Measurements from ENCODE around the gene NPAS2. TPM values are rescaled to one million over a fixed set of nuclear protein-coding genes. Genes with fewer than 3 reads are reported as not detected.
A peak's percentile ranks its signal among the peaks of the same experiment; 100 is the strongest.

NPAS2 gene
- total RNA-seq, 1 donor = 8.7 TPM

DNA sequence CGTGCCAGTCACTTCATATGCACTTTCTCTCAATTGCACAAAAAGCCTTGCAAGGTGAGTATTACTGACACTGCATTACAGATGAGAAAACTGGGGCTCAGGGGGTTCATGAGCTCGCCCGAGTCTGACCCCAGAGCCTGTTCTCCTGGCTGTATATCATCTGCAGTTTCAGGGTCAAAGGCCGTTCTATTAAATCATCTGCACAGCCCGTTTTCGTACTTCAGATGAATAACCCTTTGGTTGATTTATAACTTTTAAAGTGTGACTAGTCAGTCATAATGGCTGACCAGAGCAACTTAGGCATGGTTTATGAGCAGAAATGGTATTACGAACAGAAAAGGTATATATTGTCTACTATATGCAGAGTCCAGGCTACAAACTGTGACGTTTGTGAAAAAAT, 35.3 kb upstream of the NPAS2 start:
- no peak for DNase-seq (ENCODE audit: insufficient read length, low spot score, missing footprints)
- Histone ChIP-seq H3K4me2 (ENCODE audit: insufficient read depth, low read length) (no peak overlapping the region), H3K36me3 (ENCODE audit: insufficient read depth, low read length) (no peaks in the 10 kb centered on the region), H3K79me2 (ENCODE audit: insufficient read depth, low read length) (no peaks in the 10 kb centered on the region), H3K9me3 (ENCODE audit: low read depth, low read length) (no peaks in the 10 kb centered on the region), H4K20me1 (ENCODE audit: insufficient read depth, low read length) (no peaks in the 10 kb centered on the region), H2AFZ (ENCODE audit: low read length) (no peak overlapping the region), H3K4me3 (ENCODE audit: insufficient read depth, low read length) (no peak overlapping the region), H3K4me1 (ENCODE audit: insufficient read depth, low read length) (peaks cover 18% of the 10 kb centered on the region), H3K27ac (ENCODE audit: low read depth, low read length) (no peak overlapping the region), H3K27me3 (ENCODE audit: insufficient read depth, low read length) (no peaks in the 10 kb centered on the region)
- TF ChIP-seq, protein P1, sequence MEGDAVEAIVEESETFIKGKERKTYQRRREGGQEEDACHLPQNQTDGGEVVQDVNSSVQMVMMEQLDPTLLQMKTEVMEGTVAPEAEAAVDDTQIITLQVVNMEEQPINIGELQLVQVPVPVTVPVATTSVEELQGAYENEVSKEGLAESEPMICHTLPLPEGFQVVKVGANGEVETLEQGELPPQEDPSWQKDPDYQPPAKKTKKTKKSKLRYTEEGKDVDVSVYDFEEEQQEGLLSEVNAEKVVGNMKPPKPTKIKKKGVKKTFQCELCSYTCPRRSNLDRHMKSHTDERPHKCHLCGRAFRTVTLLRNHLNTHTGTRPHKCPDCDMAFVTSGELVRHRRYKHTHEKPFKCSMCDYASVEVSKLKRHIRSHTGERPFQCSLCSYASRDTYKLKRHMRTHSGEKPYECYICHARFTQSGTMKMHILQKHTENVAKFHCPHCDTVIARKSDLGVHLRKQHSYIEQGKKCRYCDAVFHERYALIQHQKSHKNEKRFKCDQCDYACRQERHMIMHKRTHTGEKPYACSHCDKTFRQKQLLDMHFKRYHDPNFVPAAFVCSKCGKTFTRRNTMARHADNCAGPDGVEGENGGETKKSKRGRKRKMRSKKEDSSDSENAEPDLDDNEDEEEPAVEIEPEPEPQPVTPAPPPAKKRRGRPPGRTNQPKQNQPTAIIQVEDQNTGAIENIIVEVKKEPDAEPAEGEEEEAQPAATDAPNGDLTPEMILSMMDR (IDR thresholded peaks at IDR 0.05; ENCODE audit: extremely low read depth, low read depth, low read length) = no peak

GRCh38 chr2:100785626-100786296, 34.2 kb upstream of the NPAS2 start:
- no peaks in the 10 kb centered on the region for H3K9me3 ChIP-seq (ENCODE audit: low read depth, low read length)
- peak overlapping the region; percentile 54 for H3K27ac ChIP-seq (ENCODE audit: low read depth, low read length)
- no peaks in the 10 kb centered on the region for H3K36me3 ChIP-seq (ENCODE audit: insufficient read depth, low read length)
- TF ChIP-seq, protein P1 (IDR thresholded peaks at IDR 0.05; ENCODE audit: extremely low read depth, low read depth, low read length) = no peak
- peak overlapping the region; percentile 77 for H3K4me2 ChIP-seq (ENCODE audit: insufficient read depth, low read length)
- H3K27me3 ChIP-seq (ENCODE audit: insufficient read depth, low read length) = no peaks in the 10 kb centered on the region
- H2AFZ ChIP-seq (ENCODE audit: low read length) = no peak overlapping the region
- peak; percentile 73 for DNase-seq (ENCODE audit: insufficient read length, low spot score, missing footprints)
- peak overlapping the region; percentile 44 for H3K4me3 ChIP-seq (ENCODE audit: insufficient read depth, low read length)
- no peaks in the 10 kb centered on the region for H3K79me2 ChIP-seq (ENCODE audit: insufficient read depth, low read length)
- no peaks in the 10 kb centered on the region for H4K20me1 ChIP-seq (ENCODE audit: insufficient read depth, low read length)
- H3K4me1 ChIP-seq (ENCODE audit: insufficient read depth, low read length) = peaks cover 18% of the 10 kb centered on the region

DNA sequence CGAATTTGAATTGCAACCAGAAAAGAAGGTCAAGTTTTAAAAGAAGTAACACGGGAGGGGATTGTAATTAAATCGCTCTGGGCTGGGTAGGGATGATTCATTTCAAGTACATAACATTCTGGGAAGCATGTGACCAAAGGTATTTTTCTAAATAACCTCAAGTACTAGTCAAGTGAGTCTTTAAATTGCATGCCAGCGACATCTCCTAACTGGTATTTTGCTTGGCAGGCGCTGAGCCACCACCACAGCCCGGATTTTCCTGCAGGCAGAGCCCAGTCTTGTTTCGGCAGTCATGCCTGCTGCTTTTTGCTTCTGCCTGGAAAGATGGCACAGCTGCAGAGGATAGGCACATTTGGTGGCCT, 33.7 kb upstream of the NPAS2 start:
- Histone ChIP-seq H3K79me2 (ENCODE audit: insufficient read depth, low read length) (no peaks in the 10 kb centered on the region), H4K20me1 (ENCODE audit: insufficient read depth, low read length) (no peaks in the 10 kb centered on the region), H3K36me3 (ENCODE audit: insufficient read depth, low read length) (no peaks in the 10 kb centered on the region), H3K4me2 (ENCODE audit: insufficient read depth, low read length) (peak overlapping the region; percentile 77), H2AFZ (ENCODE audit: low read length) (no peak overlapping the region), H3K4me3 (ENCODE audit: insufficient read depth, low read length) (peak overlapping the region; percentile 44), H3K9me3 (ENCODE audit: low read depth, low read length) (no peaks in the 10 kb centered on the region), H3K27me3 (ENCODE audit: insufficient read depth, low read length) (no peaks in the 10 kb centered on the region), H3K27ac (ENCODE audit: low read depth, low read length) (peak overlapping the region; percentile 54), H3K4me1 (ENCODE audit: insufficient read depth, low read length) (peaks cover 18% of the 10 kb centered on the region)
- TF ChIP-seq, protein P1 (IDR thresholded peaks at IDR 0.05; ENCODE audit: extremely low read depth, low read depth, low read length) = no peak
- DNase-seq (ENCODE audit: insufficient read length, low spot score, missing footprints) = peak; percentile 95

GRCh38 chr2:100786985-100787384, 33.0 kb upstream of the NPAS2 start:
- Histone ChIP-seq H3K36me3 (ENCODE audit: insufficient read depth, low read length) (no peaks in the 10 kb centered on the region), H3K4me3 (ENCODE audit: insufficient read depth, low read length) (no peak overlapping the region), H3K27me3 (ENCODE audit: insufficient read depth, low read length) (no peaks in the 10 kb centered on the region), H4K20me1 (ENCODE audit: insufficient read depth, low read length) (no peaks in the 10 kb centered on the region), H3K4me1 (ENCODE audit: insufficient read depth, low read length) (peaks cover 18% of the 10 kb centered on the region), H3K9me3 (ENCODE audit: low read depth, low read length) (no peaks in the 10 kb centered on the region), H3K4me2 (ENCODE audit: insufficient read depth, low read length) (peak overlapping the region; percentile 77), H2AFZ (ENCODE audit: low read length) (no peak overlapping the region), H3K27ac (ENCODE audit: low read depth, low read length) (peak overlapping the region; percentile 24), H3K79me2 (ENCODE audit: insufficient read depth, low read length) (no peaks in the 10 kb centered on the region)
- TF ChIP-seq, protein P1 (IDR thresholded peaks at IDR 0.05; ENCODE audit: extremely low read depth, low read depth, low read length) = no peak
- DNase-seq (ENCODE audit: insufficient read length, low spot score, missing footprints) = no peak

Measured in osteoblast (primary cell).